Measurements from ENCODE around the gene RAD51C.
"Not testable (repeated sequence)": the region's sequence is repeated elsewhere in the genome, so short reads cannot be mapped to it uniquely, and the experiment has no call there.

Gene RAD51C

GRCh38 chr17:58692239-58693055 is at the start of gene RAD51C:
Gene RAD51C, plus strand, starts transcription at chr17:58692602. Its CDS starts 42 bp downstream, at chr17:58692644.
- DNase-seq: peak; percentile 90

GRCh38 chr17:58643147-58643546 is 49.3 kb upstream of the RAD51C start:
- no peak for DNase-seq

- DNase-seq: no peak
Measured at GRCh38 chr17:58648236-58648635, 44.2 kb upstream of the RAD51C start.

- DNase-seq: not testable (repeated sequence)
Measured at GRCh38 chr17:58657962-58658803, 34.2 kb upstream of the RAD51C start.

- DNase-seq: peak; percentile 89
Measured at GRCh38 chr17:58658804-58659713, 33.3 kb upstream of the RAD51C start.

GRCh38 chr17:58659714-58660084 is 32.7 kb upstream of the RAD51C start:
- DNase-seq: not testable (repeated sequence)

- DNase-seq: no peak
Measured at GRCh38 chr17:58660621-58661020, 31.8 kb upstream of the RAD51C start.

GRCh38 chr17:58661499-58661898 is 30.9 kb upstream of the RAD51C start:
- DNase-seq: no peak

GRCh38 chr17:58664302-58664701 is 28.1 kb upstream of the RAD51C start:
- no peak for DNase-seq

- peak; percentile 42 for DNase-seq
Measured at GRCh38 chr17:58665946-58666857, 26.2 kb upstream of the RAD51C start.

- DNase-seq: peak; percentile 74
Measured at GRCh38 chr17:58666858-58667267, 25.5 kb upstream of the RAD51C start.

GRCh38 chr17:58667934-58668597 is 24.3 kb upstream of the RAD51C start:
- DNase-seq: no peak

GRCh38 chr17:58668598-58668935 is 23.8 kb upstream of the RAD51C start:
- DNase-seq: no peak

GRCh38 chr17:58669853-58670252 is 22.5 kb upstream of the RAD51C start:
- DNase-seq: no peak

- DNase-seq: no peak
Measured at GRCh38 chr17:58671969-58672368, 20.4 kb upstream of the RAD51C start.

- DNase-seq: no peak
Measured at GRCh38 chr17:58677194-58677880, 15.1 kb upstream of the RAD51C start.

- not testable (repeated sequence) for DNase-seq
Measured at GRCh38 chr17:58678287-58678686, 14.1 kb upstream of the RAD51C start.

- DNase-seq: no peak
Measured at GRCh38 chr17:58679263-58680037, 13.0 kb upstream of the RAD51C start.

- DNase-seq: no peak
Measured at GRCh38 chr17:58680038-58680369, 12.4 kb upstream of the RAD51C start.

- DNase-seq: no peak
Measured at GRCh38 chr17:58684003-58684402, 8.4 kb upstream of the RAD51C start.

Data from left hindlimb (tissue), 1 donor.